Activated CD4-positive, alpha-beta T cell treated with anti-CD3 and anti-CD28 coated beads for 36 hours (primary cell): ENCODE measurements around the gene ANKRD61. TPM values are rescaled to one million over a fixed set of nuclear protein-coding genes. Genes with fewer than 3 reads are reported as not detected.
A peak's percentile ranks its signal among the peaks of the same experiment; 100 is the strongest.

Experiments used
- ATAC-seq: fragments of 200-7000 bp; cut with Tn5 transposase; one replicate; pipeline ENCODE4 v1.10.0; 2021; ENCODE audit warnings: mild to moderate bottlenecking, moderate library complexity
- CTCF ChIA-PET: fragments of 350-600 bp; sonication (Branson Sonifier 250); formaldehyde crosslinking; loops from one replicate; lab custom pipeline; 2021; ENCODE audit warnings: antibody characterized with exemption; lab: Charles Lee
- POLR2A ChIA-PET: fragments of 350-600 bp; sonication (Branson Sonifier 250); formaldehyde crosslinking; loops from one replicate; lab custom pipeline; 2021; ENCODE audit warnings: antibody characterized with exemption, inconsistent platforms; lab: Charles Lee
- DNase-seq: peaks from one replicate; pipeline ENCODE4 v3.0.0-alpha.2; 2020
- H3K27ac Mint-ChIP-seq: one replicate; pipeline ENCODE4 v1.8.0; 2021; ENCODE audit warnings: mixed read lengths
- H3K27me3 Mint-ChIP-seq: one replicate; pipeline ENCODE4 v1.8.0; 2021; ENCODE audit warnings: mixed read lengths
- H3K36me3 Mint-ChIP-seq: one replicate; pipeline ENCODE4 v1.8.0; 2021; ENCODE audit warnings: low read depth, mixed read lengths
- H3K4me1 Mint-ChIP-seq: one replicate; pipeline ENCODE4 v1.8.0; 2021; ENCODE audit warnings: mixed read lengths
- H3K4me3 Mint-ChIP-seq: one replicate; pipeline ENCODE4 v1.8.0; 2021; ENCODE audit warnings: mild to moderate bottlenecking, moderate library complexity, mixed read lengths
- H3K9me3 Mint-ChIP-seq: one replicate; pipeline ENCODE4 v1.8.0; 2021; ENCODE audit warnings: low read depth, mixed read lengths
- intact Hi-C, 2 experiments: fragments of 100-400 bp; cut with DNase I in 1 of 2; cut with micrococcal nuclease in 1 of 2; formaldehyde crosslinking; loops; one replicate each; pipeline versions ENCODE4 v1.14.2 to v1.15.1; 2022 to 2024; cut with DNase I, micrococcal nuclease
- total RNA-seq, 2 experiments: library from RNA; stranded (reverse); gene quantifications; one replicate each; pipeline ENCODE4 v1.2.3, GENCODE V29; 2021

The ANKRD61 gene
- total RNA-seq, 2 experiments from 2014 or later, result 0.19 to 0.32 TPM

GRCh38 chr7:6015917-6016652 is 15.1 kb upstream of the ANKRD61 start:
- ATAC-seq (peak; percentile 52), DNase-seq (peak; percentile 53)
- Mint-ChIP-seq H3K4me1 (peaks cover 38% of the 10 kb centered on the region), H3K27me3 (no peaks in the 10 kb centered on the region), H3K36me3 (peaks cover 62% of the 10 kb centered on the region), H3K4me3 (no peak overlapping the region), H3K9me3 (no peaks in the 10 kb centered on the region), H3K27ac (peak overlapping the region; percentile 83)
- ChIA-PET CTCF (interaction anchor here (0.6 kb wide), 1 partner anchor 310 kb away, joined by 3 read pairs; no protein-coding TSS in a partner anchor), POLR2A (no interaction called here)
- intact Hi-C loops, result no loop called here

- Mint-ChIP-seq H3K27ac (peak overlapping the region; percentile 83), H3K9me3 (no peaks in the 10 kb centered on the region), H3K27me3 (no peaks in the 10 kb centered on the region), H3K4me3 (no peak overlapping the region), H3K36me3 (peaks cover 66% of the 10 kb centered on the region), H3K4me1 (peaks cover 33% of the 10 kb centered on the region)
- no peak for ATAC-seq
- ChIA-PET CTCF (no interaction called here), POLR2A (no interaction called here)
- intact Hi-C loops, result no loop called here
- DNase-seq, result no peak
Measured at GRCh38 chr7:6016653-6016966, 14.6 kb upstream of the ANKRD61 start.

- POLR2A ChIA-PET, result interaction anchor here (0.6 kb wide), 1 partner anchor 21 kb away, joined by 8 read pairs; no protein-coding TSS in a partner anchor
- Mint-ChIP-seq H3K27me3 (no peaks in the 10 kb centered on the region), H3K4me1 (peaks cover 10% of the 10 kb centered on the region), H3K9me3 (no peaks in the 10 kb centered on the region), H3K4me3 (no peak overlapping the region), H3K36me3 (peaks cover 71% of the 10 kb centered on the region), H3K27ac (peak overlapping the region; percentile 24)
- no peak for DNase-seq
- no peak for ATAC-seq
- intact Hi-C loops, result no loop called here
- CTCF ChIA-PET, result interaction anchor here (0.9 to 2.6 kb wide), 3 partner anchors 12 to 303 kb away, joined by 3 to 6 read pairs (median 3); partner anchors contain the start of genes AIMP2 and PMS2
Measured at GRCh38 chr7:6020371-6021286, 10.5 kb upstream of the ANKRD61 start.

- intact Hi-C loops, result no loop called here
- DNase-seq (no peak), ATAC-seq (no peak)
- no peaks in the 10 kb centered on the region for H3K9me3 Mint-ChIP-seq
- no peak overlapping the region for H3K4me3 Mint-ChIP-seq
- peaks cover 19% of the 10 kb centered on the region for H3K4me1 Mint-ChIP-seq
- CTCF ChIA-PET, result interaction anchor here (0.8 to 2.6 kb wide), 2 partner anchors 9 to 14 kb away, joined by 5 to 6 read pairs; partner anchors contain the start of genes AIMP2 and PMS2
- H3K27me3 Mint-ChIP-seq, result no peaks in the 10 kb centered on the region
- H3K36me3 Mint-ChIP-seq, result peaks cover 73% of the 10 kb centered on the region
- H3K27ac Mint-ChIP-seq, result no peak overlapping the region
- POLR2A ChIA-PET, result interaction anchor here (0.6 kb wide), 1 partner anchor 14 kb away, joined by 3 read pairs; the partner anchor contains the start of genes AIMP2 and PMS2
Measured at GRCh38 chr7:6022707-6023106, 8.5 kb upstream of the ANKRD61 start.

GRCh38 chr7:6023974-6024435 is 7.2 kb upstream of the ANKRD61 start:
- Mint-ChIP-seq H3K9me3 (no peaks in the 10 kb centered on the region), H3K4me3 (no peak overlapping the region), H3K27ac (peak overlapping the region; percentile 5), H3K4me1 (peaks cover 19% of the 10 kb centered on the region), H3K36me3 (peaks cover 79% of the 10 kb centered on the region), H3K27me3 (no peaks in the 10 kb centered on the region)
- ChIA-PET POLR2A (no interaction called here), CTCF (interaction anchor here (0.6 kb wide), 2 partner anchors 206 to 225 kb away, joined by 3 read pairs; no protein-coding TSS in a partner anchor)
- ATAC-seq (no peak), DNase-seq (no peak)
- intact Hi-C loops, result no loop called here

GRCh38 chr7:6026011-6026819 is 5.0 kb upstream of the ANKRD61 start:
- DNase-seq, result peak; percentile 81
- CTCF ChIA-PET, result interaction anchor here (0.5 to 1.6 kb wide), 5 partner anchors 9 to 399 kb away, joined by 3 to 5 read pairs (median 4); partner anchors contain the start of genes AIMP2 and PMS2
- peak; percentile 99 for ATAC-seq
- Mint-ChIP-seq H3K36me3 (peaks cover 65% of the 10 kb centered on the region), H3K27ac (peak overlapping the region; percentile 91), H3K4me1 (peaks cover 19% of the 10 kb centered on the region), H3K4me3 (peak overlapping the region; percentile 49), H3K27me3 (no peaks in the 10 kb centered on the region), H3K9me3 (no peaks in the 10 kb centered on the region)
- intact Hi-C loops, result no loop called here
- POLR2A ChIA-PET, result no interaction called here

- intact Hi-C loops, result no loop called here
- CTCF ChIA-PET, result interaction anchor here (0.7 to 1.6 kb wide), 7 partner anchors 9 to 244 kb away, joined by 3 to 5 read pairs (median 4); partner anchors contain the start of genes AIMP2 and PMS2
- Mint-ChIP-seq H3K4me3 (no peak overlapping the region), H3K4me1 (peaks cover 19% of the 10 kb centered on the region), H3K27me3 (no peaks in the 10 kb centered on the region), H3K36me3 (peaks cover 59% of the 10 kb centered on the region), H3K27ac (peak overlapping the region; percentile 91), H3K9me3 (no peaks in the 10 kb centered on the region)
- POLR2A ChIA-PET, result interaction anchor here (0.7 kb wide), 1 partner anchor 18 kb away, joined by 4 read pairs; the partner anchor contains the start of genes AIMP2 and PMS2
- DNase-seq (no peak), ATAC-seq (no peak)
Measured at GRCh38 chr7:6026820-6027311, 4.3 kb upstream of the ANKRD61 start.

GRCh38 chr7:6027806-6028365 is 3.3 kb upstream of the ANKRD61 start:
- ATAC-seq (no peak), DNase-seq (no peak)
- Mint-ChIP-seq H3K4me3 (no peak overlapping the region), H3K4me1 (peaks cover 21% of the 10 kb centered on the region), H3K27ac (peak overlapping the region; percentile 91), H3K9me3 (no peaks in the 10 kb centered on the region), H3K27me3 (no peaks in the 10 kb centered on the region), H3K36me3 (peaks cover 48% of the 10 kb centered on the region)
- POLR2A ChIA-PET, result interaction anchor here (0.7 kb wide), 1 partner anchor 19 kb away, joined by 4 read pairs; the partner anchor contains the start of genes AIMP2 and PMS2
- intact Hi-C loops, result no loop called here
- CTCF ChIA-PET, result interaction anchor here (0.7 to 1.6 kb wide), 4 partner anchors 10 to 243 kb away, joined by 3 to 5 read pairs (median 4); partner anchors contain the start of genes AIMP2 and PMS2

- intact Hi-C loops, result no loop called here
- ChIA-PET CTCF (no interaction called here), POLR2A (no interaction called here)
- Mint-ChIP-seq H3K9me3 (no peaks in the 10 kb centered on the region), H3K27me3 (no peaks in the 10 kb centered on the region), H3K4me3 (no peak overlapping the region), H3K36me3 (peaks cover 42% of the 10 kb centered on the region), H3K27ac (no peak overlapping the region), H3K4me1 (peaks cover 21% of the 10 kb centered on the region)
- DNase-seq (no peak), ATAC-seq (no peak)
Measured at GRCh38 chr7:6028563-6028962, 2.6 kb upstream of the ANKRD61 start.

- CTCF ChIA-PET, result no interaction called here
- ATAC-seq (no peak), DNase-seq (no peak)
- no peaks in the 10 kb centered on the region for H3K9me3 Mint-ChIP-seq
- H3K36me3 Mint-ChIP-seq, result peaks cover 42% of the 10 kb centered on the region
- no peak overlapping the region for H3K4me3 Mint-ChIP-seq
- peaks cover 13% of the 10 kb centered on the region for H3K4me1 Mint-ChIP-seq
- H3K27ac Mint-ChIP-seq, result peak overlapping the region; percentile 18
- H3K27me3 Mint-ChIP-seq, result no peaks in the 10 kb centered on the region
- intact Hi-C loops, result no loop called here
- POLR2A ChIA-PET, result no interaction called here
Measured at GRCh38 chr7:6031567-6031966, 391 bp downstream of the ANKRD61 start.
